ENCODE results near the gene MAPK4. TPM values are rescaled to one million over a fixed set of nuclear protein-coding genes. Genes with fewer than 3 reads are reported as not detected.

Gene MAPK4
- total RNA-seq (2022; extraction: Qiagen RNA extraction) = 0.13 to 0.33 TPM (median 0.18 TPM) in 5 replicates

DNA sequence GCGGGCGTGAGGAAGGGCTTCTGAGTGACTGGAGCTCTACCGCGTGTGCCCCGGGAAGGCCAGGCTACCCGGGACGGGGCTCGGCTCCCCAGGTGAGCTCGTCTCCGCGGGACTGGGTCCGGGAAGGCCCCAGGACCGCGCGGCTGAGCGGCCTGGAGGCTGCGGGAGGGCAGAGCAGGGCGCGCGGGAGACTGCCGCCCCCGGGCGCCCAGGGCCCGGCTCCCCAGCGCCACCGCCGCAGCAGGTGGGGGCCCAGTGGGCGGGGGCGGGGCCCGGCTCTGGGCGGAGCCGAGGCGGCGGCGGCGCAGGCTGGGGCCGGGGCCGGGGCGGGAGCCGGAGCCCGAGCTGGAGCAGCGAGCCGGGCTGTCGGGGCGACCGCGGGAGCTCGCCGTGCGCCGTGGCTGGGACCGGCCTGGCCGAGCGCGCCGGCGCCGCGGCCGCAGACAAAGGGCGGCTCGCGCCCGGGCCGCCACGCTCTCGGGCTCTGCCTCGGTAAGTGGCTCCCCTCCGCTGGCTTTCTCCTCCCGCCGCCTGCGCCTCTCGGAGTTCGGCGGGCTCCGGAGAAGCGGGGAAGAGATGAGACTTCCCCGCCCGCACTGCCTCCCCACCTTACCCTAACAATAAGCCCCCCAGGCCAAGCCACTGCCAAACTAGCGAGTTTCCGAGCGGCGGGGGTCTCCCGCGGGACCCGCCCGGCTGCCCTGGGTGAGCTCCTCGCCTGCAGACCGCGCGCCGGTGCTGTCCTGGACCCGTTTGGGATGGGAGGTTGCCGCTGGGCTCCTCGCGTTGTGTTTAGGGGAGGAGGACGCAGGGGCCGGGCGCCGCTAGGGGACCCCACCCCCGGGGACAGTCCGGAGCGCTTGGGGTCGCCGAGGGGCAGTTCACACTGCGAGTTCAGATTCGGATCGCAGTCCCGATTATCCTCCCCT, at the start of gene MAPK4:
Gene MAPK4, plus strand, starts transcription at position 336 of the 929 bp plus-strand sequence. CDS start 103,872 bp downstream, outside the sequence.

Other genes starting within 250 kb of the MAPK4 start
- gene SKA1, start 185.0 kb upstream of the MAPK4 start, total RNA-seq (2022; extraction: Qiagen RNA extraction) = 10.0 to 14.8 TPM (median 10.6 TPM) in 5 replicates

Data from A549 treated with AZD2906 at 1 μM for 4 hours (cell line).